HG03064 (cell line): ENCODE results near the gene SMC1B.
"Not testable (repeated sequence)": the region's sequence is repeated elsewhere in the genome, so short reads cannot be mapped to it uniquely, and the experiment has no call there.

ENCODE experiments used
- ATAC-seq: cut with Tn5 transposase; IDR thresholded peaks from one replicate; pipeline ENCODE4 v1.9.1; 2021; ENCODE audit warnings: low read depth; ENCODE audit not compliant: unreplicated experiment

The SMC1B gene

DNA sequence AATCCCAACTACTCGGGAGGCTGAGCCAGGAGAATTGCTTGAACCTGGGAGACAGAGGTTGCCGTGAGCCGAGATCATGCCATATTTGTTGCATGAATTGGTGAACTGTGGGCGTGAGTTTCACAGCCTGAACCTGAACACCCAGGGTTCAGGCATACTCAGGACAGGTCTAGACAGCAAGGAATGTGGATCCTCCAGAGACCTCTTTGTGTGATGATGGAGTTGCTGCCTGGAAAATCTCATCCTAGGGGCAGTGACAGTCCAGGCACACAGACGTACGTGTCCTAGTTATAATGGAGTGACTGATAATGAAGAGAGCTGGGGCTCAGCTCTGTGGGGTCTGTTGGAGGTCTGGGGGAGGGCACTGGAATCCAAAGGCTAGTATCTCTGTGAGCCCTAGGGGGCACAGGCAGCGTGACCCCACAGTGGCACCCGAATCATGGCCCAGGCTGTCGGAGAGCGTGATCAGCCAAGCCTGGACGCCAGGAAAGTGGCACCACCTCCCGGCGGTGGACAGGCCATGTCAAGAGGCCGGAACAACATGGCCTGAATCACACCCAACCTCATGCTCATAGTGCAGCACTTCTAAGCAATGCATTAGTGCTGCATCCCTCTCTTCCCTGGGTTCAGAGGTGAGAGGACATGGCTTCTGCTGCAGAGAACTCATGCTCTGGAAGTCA lies 31.8 kb upstream of the SMC1B start:
- no peak for ATAC-seq

- ATAC-seq = no peak
Observed at GRCh38 chr22:45444168-45444567, 30.8 kb upstream of the SMC1B start.

GRCh38 chr22:45442116-45442515 lies 28.7 kb upstream of the SMC1B start:
- no peak for ATAC-seq

DNA sequence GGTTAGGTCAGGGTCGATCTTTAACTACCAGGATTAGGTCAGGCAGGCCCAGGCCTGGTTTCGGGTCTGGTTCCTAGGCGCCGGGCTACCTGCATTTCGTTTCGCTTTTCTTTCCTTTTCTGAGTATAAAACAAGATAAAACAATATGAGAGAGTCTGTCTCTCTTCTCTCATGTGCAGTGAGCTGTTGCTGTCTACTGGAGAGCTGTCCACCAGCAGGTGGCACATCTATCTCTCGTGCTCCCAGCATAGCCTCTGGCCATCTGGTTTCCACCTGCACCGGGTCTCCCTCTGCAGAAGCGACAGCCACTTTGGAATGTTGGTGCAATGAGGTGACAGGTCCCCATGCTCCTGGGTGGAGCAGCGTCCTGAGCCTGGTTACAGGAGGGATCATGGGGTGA lies 27.7 kb upstream of the SMC1B start:
- ATAC-seq = no peak

DNA sequence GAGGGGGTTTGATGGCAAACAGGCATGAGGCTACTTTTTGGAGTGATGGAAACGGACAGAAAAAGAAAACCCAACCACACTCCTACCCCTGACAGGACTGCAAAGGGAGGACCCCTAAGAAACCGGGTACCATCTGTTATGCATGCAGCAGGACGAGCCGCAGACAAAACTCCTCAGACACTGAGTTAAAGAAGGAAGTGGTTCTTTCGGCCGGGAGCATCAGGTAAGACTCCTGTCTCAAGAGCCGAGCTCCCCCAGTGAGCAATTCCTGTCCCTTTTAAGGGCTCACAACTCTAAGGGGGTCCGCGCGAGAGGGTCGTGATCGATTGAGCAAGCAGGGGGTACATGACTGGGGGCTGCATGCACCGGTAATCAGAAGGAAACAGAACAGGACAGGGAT lies 27.3 kb upstream of the SMC1B start:
- not testable (repeated sequence) for ATAC-seq

DNA sequence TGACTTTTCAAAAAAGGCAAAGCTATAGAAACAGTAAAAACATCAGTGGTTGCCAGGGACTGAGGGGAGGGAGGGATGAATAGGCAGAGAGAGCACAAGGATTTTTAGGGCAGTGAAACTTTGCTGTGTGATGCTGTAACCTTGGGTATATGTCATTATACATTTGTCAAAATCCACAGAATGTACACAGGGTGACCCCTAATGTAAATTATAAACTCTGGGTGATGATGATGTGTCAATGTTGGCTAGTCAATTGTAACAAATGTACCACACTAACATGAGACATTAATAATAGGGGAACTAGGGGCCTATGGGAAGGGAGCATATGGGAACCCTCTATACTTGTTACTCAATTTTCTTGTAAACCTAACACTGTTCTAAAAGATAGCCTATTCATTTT lies 24.9 kb upstream of the SMC1B start:
- no peak for ATAC-seq

DNA sequence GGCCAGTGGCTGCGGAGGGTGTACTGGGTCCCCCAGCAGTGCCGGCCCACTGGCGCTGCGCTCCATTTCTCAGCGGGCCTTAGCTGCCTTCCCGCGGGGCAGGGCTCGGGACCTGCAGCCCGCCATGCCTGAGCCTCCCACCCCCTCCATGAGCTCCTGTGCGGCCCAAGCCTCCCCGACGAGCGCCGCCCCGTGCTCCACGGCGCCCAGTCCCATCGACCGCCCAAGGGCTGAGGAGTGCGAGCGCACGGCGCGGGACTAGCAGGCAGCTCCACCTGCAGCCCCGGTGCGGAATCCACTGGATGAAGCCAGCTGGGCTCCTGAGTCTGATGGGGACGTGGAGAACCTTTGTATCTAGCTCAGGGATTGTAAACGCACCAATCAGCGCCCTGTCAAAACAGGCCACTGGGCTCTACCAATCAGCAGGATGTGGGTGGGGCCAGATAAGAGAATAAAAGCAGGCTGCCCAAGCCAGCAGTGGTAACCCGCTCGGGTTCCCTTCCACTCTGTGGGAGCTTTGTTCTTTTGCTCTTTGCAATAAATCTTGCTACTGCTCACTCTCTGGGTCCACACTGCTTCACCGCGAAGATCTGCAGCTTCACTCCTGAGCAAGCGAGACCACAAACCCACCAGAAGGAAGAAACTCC lies 23.6 kb upstream of the SMC1B start:
- not testable (repeated sequence) for ATAC-seq

DNA sequence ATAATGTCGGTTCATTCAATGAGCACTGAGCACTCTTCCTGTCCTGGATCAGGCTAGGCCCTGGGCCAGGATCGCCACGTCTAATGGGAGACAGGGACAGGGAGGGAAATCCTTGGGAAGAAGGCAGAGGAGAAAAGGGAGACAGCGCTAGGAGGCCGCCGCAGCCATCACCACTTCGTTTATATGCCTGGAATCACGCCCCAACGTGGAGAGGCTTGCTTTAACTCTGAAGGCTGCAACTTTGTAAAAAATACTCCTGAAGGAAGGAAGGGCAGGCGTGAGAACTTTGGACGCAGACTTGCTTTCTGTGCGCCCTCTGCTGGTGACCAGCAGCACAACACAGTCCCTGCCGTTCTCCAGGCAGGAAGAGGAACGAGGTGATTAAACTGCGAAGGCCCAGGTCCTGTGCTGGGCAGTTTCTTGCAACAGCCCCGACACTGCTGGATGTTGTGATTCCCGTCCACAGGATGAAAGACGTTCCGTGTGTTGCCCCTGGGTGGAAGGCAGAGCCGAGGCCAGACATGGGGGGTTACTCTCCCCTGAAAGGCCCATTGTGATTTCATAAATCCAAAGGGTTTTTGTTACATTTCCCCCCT lies 22.2 kb upstream of the SMC1B start:
- no peak for ATAC-seq

- ATAC-seq = no peak
Observed at GRCh38 chr22:45434981-45435380, 21.6 kb upstream of the SMC1B start.

DNA sequence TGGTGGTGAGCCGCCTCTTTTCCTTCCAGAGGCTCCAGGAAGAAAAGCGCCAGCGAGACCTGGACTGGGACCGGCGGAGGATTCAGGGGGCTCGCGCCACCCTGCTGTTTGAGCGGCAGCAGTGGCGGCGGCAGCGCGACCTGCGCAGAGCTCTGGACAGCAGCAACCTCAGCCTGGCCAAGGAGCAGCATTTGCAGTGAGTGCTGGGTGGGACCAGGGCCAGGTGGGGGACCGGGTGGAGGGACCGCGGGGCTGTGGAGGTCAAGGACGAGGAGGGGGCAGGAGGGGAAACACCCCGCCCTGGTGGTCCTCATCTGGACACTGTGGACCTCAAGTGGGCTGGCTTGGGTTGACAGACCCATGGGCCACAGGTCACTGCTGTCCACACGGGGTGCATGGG lies 17.5 kb upstream of the SMC1B start:
- no peak for ATAC-seq

DNA sequence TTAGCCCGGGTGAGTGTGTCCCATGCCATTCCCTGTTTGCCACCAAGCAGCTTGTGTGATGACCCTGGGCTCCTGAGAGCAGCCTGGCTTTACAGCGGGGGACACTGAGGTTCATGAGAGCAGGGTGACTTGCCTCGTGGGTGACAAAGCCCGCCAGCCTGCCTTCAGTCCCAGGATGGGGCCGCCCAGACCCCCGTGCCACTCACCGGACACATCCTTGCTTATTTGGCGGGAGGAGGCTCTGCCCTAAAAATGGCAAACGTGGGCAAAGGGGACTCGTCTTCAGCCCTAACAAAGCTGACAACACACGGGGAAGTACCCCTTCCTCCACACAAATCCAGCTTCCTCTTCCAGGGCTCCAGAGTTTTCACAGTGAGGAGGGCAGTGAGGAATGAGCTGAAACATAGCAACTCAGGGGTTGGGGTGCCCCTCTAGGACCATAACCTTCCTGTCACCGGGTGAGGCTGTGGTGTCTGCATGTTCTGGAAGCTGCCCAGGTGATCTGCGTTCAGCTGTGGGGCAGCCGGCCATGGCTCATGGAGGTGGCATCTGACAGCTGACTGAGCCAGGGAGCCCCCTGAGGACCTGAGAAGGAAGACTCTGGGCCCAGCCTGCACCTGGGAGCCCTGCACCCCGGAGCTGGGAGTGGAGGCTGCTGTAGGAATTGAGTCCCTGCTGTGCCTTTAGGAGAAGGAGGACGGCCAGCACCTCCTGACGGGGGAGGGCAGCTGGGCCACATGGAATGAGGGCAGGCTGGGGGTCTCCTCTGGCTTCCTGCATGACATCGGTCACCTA lies 16.8 kb upstream of the SMC1B start:
- ATAC-seq = no peak

DNA sequence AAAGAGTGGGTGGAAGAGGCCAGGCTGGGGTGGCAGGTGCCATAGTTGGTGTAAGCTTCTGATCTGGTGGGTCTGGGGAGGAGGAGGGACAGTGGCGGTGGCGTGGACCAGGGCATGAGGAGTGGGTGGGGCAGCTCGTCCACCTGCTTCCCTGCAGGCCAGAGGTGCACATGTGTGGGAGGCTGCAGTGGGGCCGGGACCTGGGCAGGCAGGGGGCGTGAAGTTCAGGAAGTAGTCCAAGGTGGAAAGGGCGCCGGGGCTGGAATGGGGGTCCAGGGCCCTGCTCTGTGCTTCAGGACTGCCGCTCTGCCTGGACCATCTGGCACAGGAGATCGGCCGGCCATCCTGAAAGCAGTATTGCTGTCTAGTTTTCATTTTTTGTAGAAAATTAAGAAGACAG lies 16.0 kb upstream of the SMC1B start:
- no peak for ATAC-seq

GRCh38 chr22:45428391-45429385 lies 15.3 kb upstream of the SMC1B start:
- ATAC-seq = no peak

DNA sequence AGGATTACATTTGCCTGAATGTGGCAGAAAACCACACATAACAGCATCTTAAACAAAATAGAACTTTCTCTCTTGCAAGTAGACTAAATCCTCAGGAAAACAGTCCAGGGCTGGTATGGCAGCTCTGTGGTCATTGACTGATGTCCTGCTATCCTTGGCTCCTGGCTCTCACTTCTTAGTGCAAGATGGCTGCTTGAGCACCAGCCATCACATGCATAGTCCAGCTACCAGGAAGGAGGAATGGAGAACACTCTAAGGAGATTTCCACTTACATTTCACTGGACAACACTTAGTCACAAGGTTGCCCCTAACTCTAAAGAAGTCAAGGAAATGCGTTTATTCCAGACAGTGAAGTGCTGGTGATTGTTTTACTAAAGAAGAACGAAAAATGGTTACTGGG lies 13.7 kb upstream of the SMC1B start:
- ATAC-seq = no peak

DNA sequence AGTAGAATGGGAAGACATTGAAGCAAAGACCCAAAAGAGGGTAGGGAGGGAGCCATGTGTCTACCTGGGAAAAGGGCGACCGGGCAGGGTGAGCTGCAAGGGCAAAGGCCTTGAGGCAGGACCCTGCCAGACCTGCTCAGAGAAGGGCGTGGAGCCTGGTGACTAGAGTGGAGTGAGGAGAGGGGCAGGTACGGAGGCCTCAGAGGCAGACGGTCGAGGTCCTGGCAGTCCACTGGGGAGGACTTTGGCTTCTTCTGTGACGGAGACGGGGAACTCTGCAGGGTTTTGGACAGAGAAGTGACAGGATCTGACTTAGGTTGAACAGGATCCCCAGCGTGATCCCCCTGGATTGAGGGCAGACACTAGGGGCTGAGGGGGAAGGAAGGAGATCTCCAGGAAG lies 13.0 kb upstream of the SMC1B start:
- ATAC-seq = no peak

GRCh38 chr22:45425531-45426265 lies 12.3 kb upstream of the SMC1B start:
- no peak for ATAC-seq

GRCh38 chr22:45425101-45425500 lies 11.7 kb upstream of the SMC1B start:
- ATAC-seq = no peak

GRCh38 chr22:45424241-45424731 lies 10.9 kb upstream of the SMC1B start:
- no peak for ATAC-seq

- ATAC-seq = no peak
Observed at GRCh38 chr22:45423524-45423923, 10.1 kb upstream of the SMC1B start.
